Activated naive CD4-positive, alpha-beta T cell treated with Interleukin-2 at 50 U/mL for 16 hours (primary cell): ENCODE results near the gene FA2H.
"Not testable (repeated sequence)": the region's sequence is repeated elsewhere in the genome, so short reads cannot be mapped to it uniquely, and the experiment has no call there.

Source experiments
- DNase-seq: peaks from one replicate; pipeline ENCODE4 v3.0.0-alpha.2; 2020

The FA2H gene

GRCh38 chr16:74743045-74743667, 31.5 kb downstream of the FA2H start:
- DNase-seq, result no peak

DNA sequence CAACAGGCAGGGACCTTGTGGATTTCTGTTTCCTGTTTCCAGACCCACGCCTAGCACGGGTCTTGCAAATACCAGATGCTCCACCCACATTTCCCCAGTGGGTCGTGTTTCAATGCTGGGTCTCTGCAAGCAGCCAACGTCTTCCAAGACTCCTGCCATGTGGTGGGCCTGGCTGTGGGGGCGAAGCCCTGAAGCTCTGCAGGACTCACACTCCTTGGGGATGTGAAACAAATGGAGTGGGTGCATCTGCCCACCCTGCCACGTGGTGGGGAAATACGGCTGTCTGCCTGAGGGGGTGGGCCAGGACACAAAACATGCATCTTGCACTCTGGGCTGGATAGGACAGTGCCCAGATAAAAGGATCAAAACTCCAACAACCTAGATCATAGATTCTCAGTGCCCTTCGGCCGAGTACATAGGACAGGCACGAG, 32.6 kb downstream of the FA2H start:
- DNase-seq, result no peak

- no peak for DNase-seq
Measured at GRCh38 chr16:74740795-74741304, 33.8 kb downstream of the FA2H start.

GRCh38 chr16:74739275-74739674, 35.3 kb downstream of the FA2H start:
- no peak for DNase-seq

GRCh38 chr16:74738816-74739215, 35.8 kb downstream of the FA2H start:
- no peak for DNase-seq

DNA sequence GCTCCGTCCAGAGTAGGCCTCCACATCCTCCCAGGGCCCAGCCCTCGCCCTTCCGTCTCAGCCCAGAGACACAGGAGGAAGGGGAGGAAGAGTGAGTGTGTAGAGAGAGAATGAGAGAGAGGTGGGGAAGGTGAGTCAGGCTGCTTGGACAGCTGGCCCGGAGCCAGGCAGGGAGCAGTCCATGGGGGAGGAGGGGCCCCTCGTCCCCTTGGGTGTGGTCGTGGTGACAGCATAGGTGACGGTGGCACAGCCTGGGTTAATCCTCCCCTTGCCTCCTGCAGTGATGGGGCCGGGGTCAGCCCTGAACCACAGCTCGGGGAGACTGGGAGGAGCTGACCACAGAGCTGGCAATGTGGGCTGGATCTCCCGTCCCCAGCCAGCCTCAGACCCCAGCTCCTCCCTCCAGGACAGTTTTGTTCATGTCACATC, 36.5 kb downstream of the FA2H start:
- DNase-seq, result no peak

- no peak for DNase-seq
Measured at GRCh38 chr16:74737521-74737920, 37.1 kb downstream of the FA2H start.

GRCh38 chr16:74736531-74737157, 38.0 kb downstream of the FA2H start:
- DNase-seq, result no peak

GRCh38 chr16:74735554-74735953, 39.1 kb downstream of the FA2H start:
- no peak for DNase-seq

GRCh38 chr16:74735162-74735452, 39.5 kb downstream of the FA2H start:
- DNase-seq, result no peak

DNA sequence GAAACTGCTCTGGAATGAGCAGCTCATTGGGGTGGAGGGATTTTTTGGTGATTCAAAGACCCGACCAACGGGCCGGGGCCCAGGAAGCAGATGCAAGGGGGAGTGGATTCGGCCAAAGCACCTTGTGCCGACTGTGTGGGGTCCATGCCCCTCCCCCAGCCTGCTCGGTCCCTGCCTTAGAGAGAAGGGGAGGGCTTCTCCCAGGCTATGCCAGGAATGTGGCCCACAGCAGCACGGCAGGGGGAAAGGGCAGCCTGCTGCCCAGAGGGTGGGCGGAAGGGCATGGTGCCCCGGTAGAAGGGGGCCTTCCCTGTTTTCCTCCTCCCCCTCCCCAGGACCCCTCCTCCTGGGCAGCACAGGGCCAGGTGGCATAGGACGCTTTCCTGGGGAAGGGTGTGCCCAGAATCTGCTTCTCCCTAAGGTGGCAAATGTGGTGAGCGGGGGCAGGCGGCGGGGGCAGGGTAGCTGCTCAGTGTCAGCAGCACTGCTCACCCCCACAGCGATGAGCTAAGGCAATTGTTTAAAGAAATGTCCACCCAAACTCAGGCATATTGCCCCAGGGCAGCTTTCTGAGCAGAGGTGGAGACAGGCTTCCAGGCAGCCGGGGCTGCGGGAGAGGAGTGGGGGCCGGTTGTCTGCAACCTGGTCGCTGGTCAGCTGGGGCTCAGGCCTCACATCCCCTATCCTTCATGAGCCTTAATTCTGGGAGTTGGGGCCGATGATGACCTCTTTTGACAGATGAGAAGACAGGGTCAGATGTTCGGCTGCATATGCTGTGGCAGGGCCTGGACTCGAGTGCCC, 40.1 kb downstream of the FA2H start:
- no peak for DNase-seq

DNA sequence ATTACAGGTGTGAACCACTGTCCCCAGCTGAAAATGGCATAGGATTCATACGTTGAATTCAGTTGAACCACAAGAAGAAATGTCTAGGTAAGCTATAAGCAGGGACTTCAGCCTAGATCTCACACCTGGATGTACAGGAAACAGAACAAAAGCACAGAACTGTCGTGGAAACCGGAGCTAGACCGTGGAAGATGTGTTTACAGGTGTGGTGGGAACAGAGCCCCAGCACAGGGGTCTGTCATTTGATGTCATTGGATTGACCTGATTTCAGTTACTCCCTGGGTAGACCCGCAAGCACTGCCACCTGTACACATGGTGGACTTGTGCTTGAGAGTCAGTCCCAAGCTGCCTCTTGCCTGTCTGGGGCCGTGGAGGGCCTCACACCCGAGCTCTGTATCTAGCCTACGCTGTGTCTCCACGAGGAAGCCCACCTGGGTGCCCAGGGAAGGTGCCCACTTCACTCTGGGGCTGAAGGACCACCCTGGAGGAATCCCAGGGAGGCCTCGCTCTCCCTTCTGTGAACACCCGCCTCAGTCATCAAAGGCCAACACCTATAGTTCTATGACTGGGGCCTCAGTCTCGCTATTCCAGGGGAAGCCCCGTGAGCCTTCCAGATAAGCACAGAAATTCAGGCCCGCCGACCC, 41.8 kb downstream of the FA2H start:
- DNase-seq, result no peak

DNA sequence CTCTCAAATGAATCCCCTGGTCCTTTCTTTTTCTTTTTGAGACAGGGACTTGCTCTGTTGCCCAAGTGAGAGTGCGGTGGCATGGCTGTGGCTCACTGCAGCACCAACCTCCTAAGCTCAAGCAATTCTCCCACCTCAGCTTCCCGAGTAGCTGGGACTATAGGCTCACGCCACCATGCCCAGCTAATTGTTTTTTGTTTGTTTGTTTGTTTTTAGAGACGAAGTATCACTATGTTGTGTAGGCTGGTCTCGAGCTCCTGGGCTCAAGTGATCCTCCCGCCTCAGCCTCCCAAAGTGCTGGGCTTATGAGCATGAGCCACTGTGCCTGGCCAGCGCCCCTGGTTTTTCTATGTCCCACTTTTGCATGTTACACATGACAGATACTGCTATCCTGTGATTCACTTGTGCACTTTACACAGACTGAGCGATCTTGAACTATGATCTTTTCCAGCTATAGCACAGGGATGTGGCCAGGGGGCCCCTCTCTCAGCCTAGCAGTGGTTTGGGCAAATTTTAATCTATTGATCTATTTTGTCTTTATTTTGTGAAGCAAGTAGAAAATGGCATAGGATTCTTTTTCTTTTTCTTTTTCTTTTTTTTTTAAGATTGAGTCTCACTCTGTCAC, 42.7 kb downstream of the FA2H start:
- DNase-seq, result no peak

DNA sequence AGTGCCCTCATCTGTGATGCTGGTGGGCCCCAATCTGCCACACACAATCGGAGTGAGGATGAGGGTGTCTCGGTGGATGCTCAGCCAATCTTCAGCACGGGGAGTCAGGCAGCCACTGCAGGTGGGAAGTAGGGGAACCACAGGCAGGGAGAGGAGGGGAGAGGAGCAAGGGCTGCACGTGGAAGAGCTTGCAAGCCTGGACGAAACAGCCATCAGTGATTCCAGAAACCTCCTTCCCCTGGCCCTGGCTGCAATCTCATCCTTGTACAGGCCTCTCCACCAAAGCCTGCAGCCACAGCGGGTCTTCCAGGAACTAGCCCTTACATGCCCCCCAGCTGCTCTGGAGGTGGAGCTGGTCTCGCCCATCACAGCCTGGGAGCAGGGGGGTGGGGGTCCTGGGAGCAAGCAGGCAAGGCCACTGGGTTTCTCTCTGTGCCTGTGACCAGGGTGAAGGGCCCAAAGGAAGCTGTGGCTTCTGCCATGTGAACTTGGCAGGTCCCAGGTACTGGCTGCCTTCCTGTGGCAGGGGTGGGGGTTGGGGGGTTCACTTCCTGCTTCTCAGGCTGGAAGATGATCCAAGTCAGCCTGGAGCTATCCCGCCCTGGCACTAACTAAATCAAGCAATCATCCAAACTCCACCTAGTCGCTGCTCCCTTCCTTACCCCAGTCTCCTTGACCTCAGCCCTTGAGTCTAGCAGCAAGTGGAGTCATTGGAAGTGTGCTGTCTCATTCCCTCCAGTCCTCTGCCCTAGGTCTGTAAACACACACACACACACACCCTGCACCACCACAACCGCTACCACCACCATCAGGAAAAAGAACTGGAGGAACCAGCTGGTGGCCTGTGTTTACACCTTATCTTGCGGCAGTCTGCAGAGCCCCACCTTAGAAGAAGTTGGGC, 44.6 kb downstream of the FA2H start:
- DNase-seq, result no peak

GRCh38 chr16:74727903-74728302, 46.7 kb downstream of the FA2H start:
- no peak for DNase-seq

DNA sequence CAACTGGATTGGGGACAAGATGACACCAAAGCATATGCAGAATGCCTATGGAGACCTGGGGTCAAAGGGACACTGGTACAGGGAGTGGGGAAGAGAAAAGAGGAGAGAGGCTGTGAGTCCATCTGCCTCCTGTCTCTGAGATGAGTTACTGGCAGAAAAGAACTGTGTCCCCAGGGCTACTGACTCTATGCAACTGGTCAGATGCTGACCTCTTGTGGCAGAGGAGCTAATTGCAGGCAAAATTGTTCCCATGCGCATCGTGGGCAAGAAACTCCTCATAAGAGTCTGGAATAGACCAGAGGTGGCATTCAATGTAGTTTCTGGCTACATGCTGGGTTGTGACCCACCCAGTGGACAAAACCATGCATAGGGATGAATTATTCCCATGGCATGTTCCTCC, 47.9 kb downstream of the FA2H start:
- DNase-seq, result no peak

GRCh38 chr16:74725651-74726455, 48.8 kb downstream of the FA2H start:
- no peak for DNase-seq

GRCh38 chr16:74724820-74725549, 49.6 kb downstream of the FA2H start:
- DNase-seq, result no peak

DNA sequence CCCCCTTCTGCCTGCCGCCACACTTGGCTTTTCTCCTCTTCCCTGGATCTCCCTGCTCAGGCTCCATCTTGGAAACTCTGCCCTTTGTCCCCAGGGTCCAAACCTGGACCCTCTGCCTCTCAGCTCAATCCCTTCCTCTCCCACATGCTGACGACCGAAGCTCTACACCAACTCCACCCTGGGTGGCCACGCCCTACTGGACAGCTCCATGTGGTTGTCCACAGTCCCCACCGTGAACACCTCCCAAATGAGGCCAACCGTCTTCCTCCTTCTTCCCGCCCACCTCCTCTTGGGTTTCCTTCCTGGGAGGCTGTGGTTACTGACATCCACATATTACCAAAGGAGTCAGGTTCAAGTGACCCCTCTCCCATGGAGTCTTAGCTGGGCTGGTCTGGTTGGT, 51.4 kb downstream of the FA2H start:
- DNase-seq, result no peak

- DNase-seq, result not testable (repeated sequence)
Measured at GRCh38 chr16:74722156-74722555, 52.5 kb downstream of the FA2H start.
